GM12892 (cell line): Measurements from ENCODE around the gene PRM3.

Experiments used
- POLR2A ChIP-seq: IDR thresholded peaks from 2 replicates; pipeline ENCODE4 v1.6.1; 2011; ENCODE audit warnings: low read depth, low read length, control low read depth
- POLR2AphosphoS5 ChIP-seq: IDR thresholded peaks from 2 replicates; pipeline ENCODE4 v1.6.1; 2011; ENCODE audit warnings: low read depth, low read length, control low read depth

DNA sequence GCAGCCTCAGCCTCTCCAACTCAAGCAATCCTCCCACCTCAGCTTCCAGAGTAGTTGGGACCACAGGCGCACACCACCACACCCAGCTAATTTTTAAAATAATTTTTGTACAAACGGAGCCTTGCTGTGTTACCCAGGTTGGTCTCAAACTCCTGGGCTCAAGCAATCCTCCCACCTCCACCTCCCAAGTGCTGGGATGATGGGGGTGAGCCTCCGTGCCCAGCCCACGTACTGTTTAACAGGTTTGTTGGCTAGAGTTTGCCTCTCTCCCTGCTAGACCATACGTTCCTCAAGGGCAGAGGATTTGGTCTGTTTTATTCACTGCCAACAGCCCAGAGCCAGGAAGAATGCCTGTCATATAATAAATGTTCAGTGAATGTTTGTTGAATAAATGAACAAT, 44.0 kb downstream of the PRM3 start:
- TF ChIP-seq POLR2A: no peak
- TF ChIP-seq POLR2AphosphoS5: no peak
